HPDE6-E6E7 (cell line): ENCODE results near the gene ESAM.

Source experiments
- DNase-seq: peaks from one replicate; pipeline ENCODE4 v3.0.0; 2011; ENCODE audit warnings: missing footprints; ENCODE audit errors: extremely low spot score

The ESAM gene

GRCh38 chr11:124732230-124732629 lies 29.9 kb downstream of the ESAM start:
- DNase-seq, result no peak

DNA sequence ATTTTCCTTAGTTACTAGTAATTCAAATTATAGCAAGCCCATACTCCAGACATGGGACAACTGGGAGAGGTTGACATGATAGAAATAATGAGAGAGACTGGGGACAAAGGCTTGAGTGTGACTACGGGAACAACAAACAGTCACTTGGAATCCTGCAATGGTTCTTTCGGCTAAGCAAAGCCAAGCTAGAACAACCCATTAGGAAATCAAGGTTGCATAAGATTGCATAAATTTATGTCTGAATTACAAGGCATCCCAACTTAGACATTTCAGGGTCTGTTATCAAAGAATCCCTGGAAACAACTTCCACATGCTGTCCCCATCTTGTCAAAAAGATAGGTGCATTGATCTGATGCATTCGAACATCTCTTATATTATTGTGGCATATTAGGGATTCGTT lies 32.5 kb downstream of the ESAM start:
- DNase-seq, result no peak

- no peak for DNase-seq
Observed at GRCh38 chr11:124728134-124728533, 34.0 kb downstream of the ESAM start.

- DNase-seq, result no peak
Observed at GRCh38 chr11:124727474-124727873, 34.6 kb downstream of the ESAM start.

- no peak for DNase-seq
Observed at GRCh38 chr11:124725719-124726105, 36.4 kb downstream of the ESAM start.

DNA sequence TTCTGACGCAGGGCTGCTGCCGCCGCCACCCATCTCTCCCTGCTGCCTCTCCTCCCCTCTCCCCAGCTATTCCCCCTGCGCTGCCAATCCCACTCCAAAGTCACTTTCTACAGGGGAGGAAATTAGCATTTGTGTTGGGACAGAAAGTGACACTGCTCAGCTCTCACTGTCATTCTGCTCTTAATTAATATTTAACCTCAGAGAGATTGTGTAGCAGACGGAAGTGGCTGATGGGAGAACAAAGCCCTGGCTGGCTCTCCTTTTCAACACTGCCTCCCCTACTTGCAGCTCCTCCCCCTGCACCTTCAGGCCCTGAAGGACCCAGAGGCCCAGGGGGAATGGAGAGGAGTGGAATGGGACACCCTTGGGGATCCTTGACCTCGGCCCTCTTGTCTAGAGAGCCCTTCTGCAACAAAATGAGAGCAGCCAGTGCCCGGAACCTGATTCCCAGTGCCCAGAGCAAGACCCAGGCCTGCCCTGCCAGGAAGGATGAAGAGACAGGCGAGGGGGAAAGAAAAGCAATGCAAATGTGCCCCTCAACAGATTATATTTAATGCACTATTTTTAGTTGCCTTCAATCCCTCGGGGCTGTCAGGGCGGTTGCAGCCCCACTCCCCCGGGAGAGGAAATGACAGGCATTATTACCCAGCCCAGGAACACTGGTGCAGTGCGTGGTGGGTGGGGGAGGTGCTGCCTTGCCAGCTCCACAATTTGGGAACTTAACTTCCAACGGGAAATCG lies 36.9 kb downstream of the ESAM start:
- no peak for DNase-seq

DNA sequence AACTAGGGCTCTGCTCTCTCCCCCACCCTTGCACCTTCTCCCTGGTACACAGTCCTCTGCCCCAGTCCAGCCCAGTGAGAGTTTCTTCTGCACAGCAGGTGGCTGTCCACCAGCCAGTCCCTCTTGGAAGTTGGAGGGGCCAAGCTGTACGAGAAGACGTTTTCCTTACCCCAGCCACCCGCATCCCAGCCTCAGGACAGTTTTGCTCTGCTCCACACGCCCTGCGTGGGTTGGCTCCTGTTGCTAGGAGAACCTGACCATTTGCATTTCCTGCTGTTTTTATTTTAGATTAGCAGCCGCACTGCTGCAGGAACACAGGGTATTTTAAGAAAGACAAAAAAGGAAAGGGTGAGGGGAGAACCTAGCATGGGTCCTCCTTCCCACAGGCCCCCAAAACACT lies 39.9 kb downstream of the ESAM start:
- DNase-seq, result no peak

DNA sequence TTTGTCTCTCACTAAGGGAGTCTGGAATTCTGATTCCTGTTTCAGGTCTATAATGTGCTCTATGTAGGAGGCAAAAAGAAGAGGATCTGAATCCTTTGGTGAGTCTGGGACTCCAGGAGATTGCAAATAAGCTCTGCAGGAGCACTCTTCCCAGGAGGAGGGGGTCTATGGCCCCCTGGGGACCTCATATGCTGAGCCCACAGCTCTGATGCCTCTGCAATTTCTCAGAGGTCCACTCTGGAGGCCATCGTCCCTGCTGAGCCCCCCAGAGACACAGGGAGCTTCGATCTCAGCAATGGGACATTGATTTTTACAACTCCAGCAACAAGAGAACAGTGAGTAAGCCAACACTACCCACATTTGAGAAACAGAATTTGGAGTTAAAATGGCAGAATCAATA lies 42.6 kb downstream of the ESAM start:
- no peak for DNase-seq

- DNase-seq, result no peak
Observed at GRCh38 chr11:124718801-124719200, 43.3 kb downstream of the ESAM start.

DNA sequence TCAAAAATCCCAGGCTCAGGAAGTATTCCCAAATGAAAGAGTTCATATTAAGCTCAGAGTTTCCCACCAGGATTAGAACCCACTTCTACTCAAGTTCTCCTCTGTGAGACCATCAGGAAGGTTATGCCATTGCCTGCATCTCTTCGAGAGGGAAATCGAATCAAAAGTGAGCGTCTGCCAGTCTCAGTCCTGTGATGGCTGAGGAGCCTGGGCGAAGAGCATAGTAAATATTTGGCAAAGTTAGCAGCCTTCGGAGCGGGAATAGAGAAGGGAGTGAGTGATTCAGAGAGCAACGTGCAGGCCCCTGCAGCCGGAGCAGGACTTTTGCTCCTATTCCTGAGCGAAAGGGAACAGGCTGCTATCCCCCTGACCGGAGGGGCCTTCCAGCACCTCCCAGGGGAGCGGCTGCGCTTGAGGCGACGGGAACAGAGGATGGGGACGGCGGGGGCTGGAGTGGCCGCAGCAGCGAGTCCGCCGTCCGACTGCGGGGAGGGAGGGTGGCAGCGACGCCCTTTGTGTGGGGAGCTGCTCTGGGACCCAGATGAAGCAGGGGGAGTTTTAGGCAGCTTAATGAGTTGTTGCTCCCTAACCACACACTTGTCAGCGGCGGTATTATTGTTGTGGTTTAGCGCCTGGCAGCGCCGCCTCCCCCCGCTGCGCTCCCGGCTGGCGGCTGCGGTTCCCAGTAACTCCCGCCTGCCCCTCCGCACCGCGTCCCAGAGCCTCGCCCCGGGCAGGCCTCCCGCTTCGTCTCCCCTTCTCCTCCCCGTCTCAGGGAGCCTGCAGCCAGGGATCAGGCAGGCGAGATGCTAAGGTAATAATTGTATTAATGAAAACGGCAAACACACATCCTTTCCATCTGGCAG lies 44.1 kb downstream of the ESAM start:
- peak; percentile 23 for DNase-seq

GRCh38 chr11:124717421-124717785 lies 44.7 kb downstream of the ESAM start:
- peak; percentile 64 for DNase-seq

DNA sequence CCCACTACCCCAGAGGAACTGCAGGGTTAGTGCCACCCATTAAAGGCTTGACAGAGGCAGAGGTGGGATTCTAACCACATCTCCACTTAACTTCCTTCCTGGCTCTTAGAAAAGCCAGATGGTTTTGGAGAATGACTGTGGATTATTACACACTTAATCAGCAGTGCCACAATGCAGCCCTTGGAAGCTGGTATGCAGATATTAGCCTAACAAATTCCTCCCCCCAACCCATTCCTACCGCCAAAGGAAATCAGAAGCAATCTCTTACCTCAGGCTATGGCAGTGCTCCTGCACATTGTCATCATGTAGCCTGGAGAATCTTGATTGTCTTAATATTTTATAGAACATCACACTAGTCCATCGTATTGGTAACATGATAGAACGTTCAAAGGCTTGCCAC lies 45.5 kb downstream of the ESAM start:
- no peak for DNase-seq

DNA sequence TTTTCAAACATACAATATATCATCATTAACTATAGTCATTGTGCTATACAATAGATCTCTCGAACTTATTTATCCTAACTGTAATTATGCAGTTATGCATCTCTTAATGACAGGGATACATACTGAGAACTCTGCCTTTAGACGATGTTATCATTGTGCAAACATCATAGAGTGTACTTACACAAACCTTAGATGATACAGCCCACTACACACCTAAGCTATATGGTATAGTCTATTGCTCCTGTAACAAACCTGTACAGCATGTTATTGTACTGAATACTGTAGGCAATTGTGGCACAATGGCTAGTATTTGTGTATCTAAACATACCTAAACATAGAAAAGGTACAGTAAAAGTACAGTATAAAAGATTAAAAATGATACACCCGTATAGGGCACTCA lies 49.7 kb downstream of the ESAM start:
- no peak for DNase-seq

DNA sequence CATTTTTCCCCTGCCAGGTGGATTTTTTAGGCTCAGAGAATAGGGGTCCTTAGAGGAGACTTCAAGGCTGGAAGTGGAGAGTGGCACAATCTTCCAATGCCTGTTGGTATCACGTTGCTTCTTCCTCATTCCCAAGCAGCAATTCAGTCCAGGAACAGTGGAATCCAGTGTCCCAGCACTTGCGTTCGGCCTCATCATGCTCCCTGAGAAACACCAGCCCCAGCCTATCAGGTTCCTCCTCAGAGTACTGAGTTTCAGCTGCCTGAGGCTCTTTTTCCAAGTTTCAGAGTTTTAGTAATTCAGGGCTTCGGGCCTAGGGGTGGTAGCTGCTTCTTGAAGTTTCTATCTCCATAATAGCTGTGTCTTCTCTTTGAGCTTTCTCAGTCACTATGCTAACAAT lies 54.3 kb downstream of the ESAM start:
- no peak for DNase-seq
